ENCODE measurements around the gene ZNF286A.
"Not testable (repeated sequence)": the region's sequence is repeated elsewhere in the genome, so short reads cannot be mapped to it uniquely, and the experiment has no call there.

ZNF286A gene

GRCh38 chr17:15741624-15742023 lies 42.1 kb downstream of the ZNF286A start:
- no peaks in the 10 kb centered on the region for H3K36me3 ChIP-seq (ENCODE audit: control insufficient read depth, insufficient read depth, low read length)
- H3K9ac ChIP-seq (ENCODE audit: low read depth, low read length): no peak overlapping the region
- H3K4me1 ChIP-seq (ENCODE audit: control insufficient read depth, insufficient read depth, low read length): no peaks in the 10 kb centered on the region
- H3K9me3 ChIP-seq (ENCODE audit: control insufficient read depth, insufficient read depth, low read length): no peaks in the 10 kb centered on the region
- H3K27me3 ChIP-seq (ENCODE audit: control insufficient read depth, insufficient read depth, low read length): no peaks in the 10 kb centered on the region
- H3K4me3 ChIP-seq (ENCODE audit: low read depth, low read length): no peak overlapping the region

GRCh38 chr17:15742051-15742795 lies 42.7 kb downstream of the ZNF286A start:
- Histone ChIP-seq H3K9ac (ENCODE audit: low read depth, low read length) (no peak overlapping the region), H3K27me3 (ENCODE audit: control insufficient read depth, insufficient read depth, low read length) (no peaks in the 10 kb centered on the region), H3K4me1 (ENCODE audit: control insufficient read depth, insufficient read depth, low read length) (no peaks in the 10 kb centered on the region), H3K36me3 (ENCODE audit: control insufficient read depth, insufficient read depth, low read length) (no peaks in the 10 kb centered on the region), H3K9me3 (ENCODE audit: control insufficient read depth, insufficient read depth, low read length) (no peaks in the 10 kb centered on the region), H3K4me3 (ENCODE audit: low read depth, low read length) (no peak overlapping the region)

- H3K4me1 ChIP-seq (ENCODE audit: control insufficient read depth, insufficient read depth, low read length): no peaks in the 10 kb centered on the region
- no peak overlapping the region for H3K9ac ChIP-seq (ENCODE audit: low read depth, low read length)
- no peaks in the 10 kb centered on the region for H3K27me3 ChIP-seq (ENCODE audit: control insufficient read depth, insufficient read depth, low read length)
- H3K9me3 ChIP-seq (ENCODE audit: control insufficient read depth, insufficient read depth, low read length): no peaks in the 10 kb centered on the region
- H3K36me3 ChIP-seq (ENCODE audit: control insufficient read depth, insufficient read depth, low read length): no peaks in the 10 kb centered on the region
- no peak overlapping the region for H3K4me3 ChIP-seq (ENCODE audit: low read depth, low read length)
Measured at GRCh38 chr17:15742921-15743320, 43.4 kb downstream of the ZNF286A start.

- Histone ChIP-seq H3K4me3 (ENCODE audit: low read depth, low read length) (no peak overlapping the region), H3K36me3 (ENCODE audit: control insufficient read depth, insufficient read depth, low read length) (no peaks in the 10 kb centered on the region), H3K4me1 (ENCODE audit: control insufficient read depth, insufficient read depth, low read length) (no peaks in the 10 kb centered on the region), H3K9me3 (ENCODE audit: control insufficient read depth, insufficient read depth, low read length) (no peaks in the 10 kb centered on the region), H3K9ac (ENCODE audit: low read depth, low read length) (no peak overlapping the region), H3K27me3 (ENCODE audit: control insufficient read depth, insufficient read depth, low read length) (no peaks in the 10 kb centered on the region)
Measured at GRCh38 chr17:15744074-15744676, 44.6 kb downstream of the ZNF286A start.

GRCh38 chr17:15744885-15745284 lies 45.3 kb downstream of the ZNF286A start:
- Histone ChIP-seq H3K4me3 (ENCODE audit: low read depth, low read length) (no peak overlapping the region), H3K9ac (ENCODE audit: low read depth, low read length) (no peak overlapping the region), H3K36me3 (ENCODE audit: control insufficient read depth, insufficient read depth, low read length) (no peaks in the 10 kb centered on the region), H3K27me3 (ENCODE audit: control insufficient read depth, insufficient read depth, low read length) (no peaks in the 10 kb centered on the region), H3K4me1 (ENCODE audit: control insufficient read depth, insufficient read depth, low read length) (no peaks in the 10 kb centered on the region), H3K9me3 (ENCODE audit: control insufficient read depth, insufficient read depth, low read length) (no peaks in the 10 kb centered on the region)

GRCh38 chr17:15749403-15749802 lies 49.9 kb downstream of the ZNF286A start:
- not testable (repeated sequence) for H3K4me3 ChIP-seq (ENCODE audit: low read depth, low read length); H3K4me1 ChIP-seq (ENCODE audit: control insufficient read depth, insufficient read depth, low read length); H3K27me3 ChIP-seq (ENCODE audit: control insufficient read depth, insufficient read depth, low read length); H3K9ac ChIP-seq (ENCODE audit: low read depth, low read length); H3K36me3 ChIP-seq (ENCODE audit: control insufficient read depth, insufficient read depth, low read length); H3K9me3 ChIP-seq (ENCODE audit: control insufficient read depth, insufficient read depth, low read length)

GRCh38 chr17:15768865-15769533 lies 69.4 kb downstream of the ZNF286A start:
- not testable (repeated sequence) for H3K4me1 ChIP-seq (ENCODE audit: control insufficient read depth, insufficient read depth, low read length); H3K9me3 ChIP-seq (ENCODE audit: control insufficient read depth, insufficient read depth, low read length); H3K27me3 ChIP-seq (ENCODE audit: control insufficient read depth, insufficient read depth, low read length); H3K4me3 ChIP-seq (ENCODE audit: low read depth, low read length); H3K9ac ChIP-seq (ENCODE audit: low read depth, low read length); H3K36me3 ChIP-seq (ENCODE audit: control insufficient read depth, insufficient read depth, low read length)
